ENCODE results near the gene RABGGTA.

RABGGTA gene

GRCh38 chr14:24271834-24272263, 452 bp upstream of the RABGGTA start:
- TF ChIP-seq CTCF (IDR thresholded peaks at IDR 0.05; ENCODE audit: unreplicated experiment in 3 of 3), result no peak
- Mint-ChIP-seq H3K36me3 (ENCODE audit: low read depth) (peaks cover 5% of the 10 kb centered on the region), H3K9me3 (no peaks in the 10 kb centered on the region), H3K27me3 (ENCODE audit: low read depth) (no peaks in the 10 kb centered on the region), H3K4me1 (peaks cover 14% of the 10 kb centered on the region), H3K4me3 (peak overlapping the region; percentile 90 to 92 (median 91)), H3K27ac (peak overlapping the region; percentile 46 to 88 (median 78))

GRCh38 chr14:24270537-24271133, 762 bp downstream of the RABGGTA start:
- TF ChIP-seq CTCF (IDR thresholded peaks at IDR 0.05; ENCODE audit: unreplicated experiment in 3 of 3), result no peak
- peak overlapping the region; percentile 90 to 96 (median 95) for H3K4me3 Mint-ChIP-seq
- H3K4me1 Mint-ChIP-seq, result peaks cover 14% of the 10 kb centered on the region
- H3K36me3 Mint-ChIP-seq (ENCODE audit: low read depth), result peaks cover 5% of the 10 kb centered on the region
- H3K27me3 Mint-ChIP-seq (ENCODE audit: low read depth), result no peaks in the 10 kb centered on the region
- no peaks in the 10 kb centered on the region for H3K9me3 Mint-ChIP-seq
- H3K27ac Mint-ChIP-seq, result peak overlapping the region; percentile 46 to 97 (median 97)

- Mint-ChIP-seq H3K4me1 (peaks cover 14% of the 10 kb centered on the region), H3K4me3 (peak overlapping the region; percentile 90 to 96 (median 95)), H3K27me3 (ENCODE audit: low read depth) (no peaks in the 10 kb centered on the region), H3K27ac (no peak overlapping the region), H3K9me3 (no peaks in the 10 kb centered on the region), H3K36me3 (ENCODE audit: low read depth) (peaks cover 5% of the 10 kb centered on the region)
- no peak for TF ChIP-seq CTCF (IDR thresholded peaks at IDR 0.05; ENCODE audit: unreplicated experiment in 3 of 3)
These were observed 1.4 kb downstream of the RABGGTA start for GRCh38 chr14:24269910-24270536.

GRCh38 chr14:24269368-24269767, 2.0 kb downstream of the RABGGTA start:
- TF ChIP-seq CTCF (IDR thresholded peaks at IDR 0.05; ENCODE audit: unreplicated experiment in 3 of 3), result no peak
- no peaks in the 10 kb centered on the region for H3K27me3 Mint-ChIP-seq (ENCODE audit: low read depth)
- no peak overlapping the region for H3K27ac Mint-ChIP-seq
- H3K4me3 Mint-ChIP-seq, result peak overlapping the region; percentile 57 to 74 (median 66)
- H3K4me1 Mint-ChIP-seq, result peaks cover 14% of the 10 kb centered on the region
- H3K36me3 Mint-ChIP-seq (ENCODE audit: low read depth), result peaks cover 5% of the 10 kb centered on the region
- H3K9me3 Mint-ChIP-seq, result no peaks in the 10 kb centered on the region

- Mint-ChIP-seq H3K4me3 (no peak overlapping the region), H3K9me3 (no peaks in the 10 kb centered on the region), H3K27ac (no peak overlapping the region), H3K36me3 (ENCODE audit: low read depth) (peaks cover 5% of the 10 kb centered on the region), H3K4me1 (peaks cover 14% of the 10 kb centered on the region), H3K27me3 (ENCODE audit: low read depth) (no peaks in the 10 kb centered on the region)
- no peak for TF ChIP-seq CTCF (IDR thresholded peaks at IDR 0.05; ENCODE audit: unreplicated experiment in 3 of 3)
These were observed 3.2 kb downstream of the RABGGTA start for GRCh38 chr14:24268225-24268624.

GRCh38 chr14:24267516-24267915, 3.9 kb downstream of the RABGGTA start:
- Mint-ChIP-seq H3K27me3 (ENCODE audit: low read depth) (no peaks in the 10 kb centered on the region), H3K9me3 (no peaks in the 10 kb centered on the region), H3K27ac (no peak overlapping the region), H3K4me1 (peaks cover 12% of the 10 kb centered on the region), H3K4me3 (peak overlapping the region; percentile 5 to 35 (median 21)), H3K36me3 (ENCODE audit: low read depth) (peaks cover 5% of the 10 kb centered on the region)
- no peak for TF ChIP-seq CTCF (IDR thresholded peaks at IDR 0.05; ENCODE audit: unreplicated experiment in 3 of 3)

All from nephron (organoid).